GM21723 (cell line): ENCODE results near the gene CADM4.
"Not testable (repeated sequence)": the region's sequence is repeated elsewhere in the genome, so short reads cannot be mapped to it uniquely, and the experiment has no call there.

ENCODE experiments used
- ATAC-seq: cut with Tn5 transposase; IDR thresholded peaks from one replicate; pipeline ENCODE4 v1.9.1; 2021; ENCODE audit warnings: mild to moderate bottlenecking, moderate library complexity; ENCODE audit not compliant: unreplicated experiment

CADM4 gene

GRCh38 chr19:43664018-43664417, 24.4 kb upstream of the CADM4 start:
- no peak for ATAC-seq

- no peak for ATAC-seq
These were observed 22.8 kb upstream of the CADM4 start for GRCh38 chr19:43662487-43662886.

GRCh38 chr19:43660971-43661360, 21.3 kb upstream of the CADM4 start:
- ATAC-seq: no peak

- ATAC-seq: no peak
These were observed 20.8 kb upstream of the CADM4 start for GRCh38 chr19:43660301-43660970.

GRCh38 chr19:43658494-43658893, 18.8 kb upstream of the CADM4 start:
- ATAC-seq: no peak

GRCh38 chr19:43658001-43658400, 18.4 kb upstream of the CADM4 start:
- no peak for ATAC-seq

GRCh38 chr19:43656436-43656835, 16.8 kb upstream of the CADM4 start:
- ATAC-seq: no peak

- ATAC-seq: no peak
These were observed 12.9 kb upstream of the CADM4 start for GRCh38 chr19:43652546-43652874.

GRCh38 chr19:43651758-43652545, 12.3 kb upstream of the CADM4 start:
- no peak for ATAC-seq

GRCh38 chr19:43650276-43650675, 10.6 kb upstream of the CADM4 start:
- not testable (repeated sequence) for ATAC-seq

- ATAC-seq: no peak
These were observed 9.9 kb upstream of the CADM4 start for GRCh38 chr19:43649514-43649913.

- ATAC-seq: no peak
These were observed 9.0 kb upstream of the CADM4 start for GRCh38 chr19:43648633-43649032.

GRCh38 chr19:43644181-43644580, 4.5 kb upstream of the CADM4 start:
- ATAC-seq: no peak

GRCh38 chr19:43643326-43643725, 3.7 kb upstream of the CADM4 start:
- ATAC-seq: no peak

- ATAC-seq: no peak
These were observed 2.9 kb upstream of the CADM4 start for GRCh38 chr19:43642531-43642930.

GRCh38 chr19:43641333-43641732, 1.7 kb upstream of the CADM4 start:
- ATAC-seq: no peak

- no peak for ATAC-seq
These were observed 741 bp upstream of the CADM4 start for GRCh38 chr19:43640424-43640757.

GRCh38 chr19:43638995-43639518, 593 bp downstream of the CADM4 start:
- no peak for ATAC-seq

GRCh38 chr19:43638214-43638994, 1.2 kb downstream of the CADM4 start:
- no peak for ATAC-seq

GRCh38 chr19:43636121-43636683, 3.4 kb downstream of the CADM4 start:
- no peak for ATAC-seq

- not testable (repeated sequence) for ATAC-seq
These were observed 4.1 kb downstream of the CADM4 start for GRCh38 chr19:43635561-43635940.
